H9 (cell line): Measurements from ENCODE around the gene MAST4. TPM values are rescaled to one million over a fixed set of nuclear protein-coding genes. Genes with fewer than 3 reads are reported as not detected.

Experiments
- DNase-seq: peaks from one replicate; pipeline ENCODE4 v3.0.0-alpha.2; 2017
- H2AFZ ChIP-seq: one replicate; pipeline ENCODE4 v1.6.1; 2013; ENCODE audit warnings: mild to moderate bottlenecking, low read length, control low read depth, moderate library complexity
- H2AK5ac ChIP-seq: 2 replicates; pipeline ENCODE4 v1.6.1; 2013; ENCODE audit warnings: low read length, control low read depth, mixed read lengths; ENCODE audit not compliant: insufficient read length
- H2BK120ac ChIP-seq: one replicate; pipeline ENCODE4 v1.6.1; 2013; ENCODE audit warnings: low read depth, mild to moderate bottlenecking, low read length, control low read depth, inconsistent platforms; ENCODE audit not compliant: poor library complexity, severe bottlenecking
- H2BK12ac ChIP-seq: 2 replicates; pipeline ENCODE4 v1.6.1; 2013; ENCODE audit warnings: low read length, control low read depth, mixed read lengths, low read depth; ENCODE audit not compliant: insufficient read length
- H2BK15ac ChIP-seq: 2 replicates; pipeline ENCODE4 v1.6.1; 2013; ENCODE audit warnings: low read depth, low read length, control low read depth
- H2BK20ac ChIP-seq: one replicate; pipeline ENCODE4 v1.6.1; 2013; ENCODE audit warnings: low read depth, mild to moderate bottlenecking, low read length, control low read depth, inconsistent platforms; ENCODE audit not compliant: poor library complexity, severe bottlenecking
- H2BK5ac ChIP-seq: 2 replicates; pipeline ENCODE4 v1.6.1; 2013; ENCODE audit warnings: low read length, control low read depth, mixed read lengths; ENCODE audit not compliant: insufficient read length
- H3K14ac ChIP-seq: 2 replicates; pipeline ENCODE4 v1.6.1; 2013; ENCODE audit warnings: low read length, control low read depth; ENCODE audit not compliant: insufficient read depth
- H3K18ac ChIP-seq: 2 replicates; pipeline ENCODE4 v1.6.1; 2013; ENCODE audit warnings: low read depth, mild to moderate bottlenecking, mixed read lengths, low read length, control low read depth; ENCODE audit not compliant: insufficient read length
- H3K23ac ChIP-seq: 2 replicates; pipeline ENCODE4 v1.6.1; 2013; ENCODE audit warnings: low read length, control low read depth, mixed read lengths, low read depth; ENCODE audit not compliant: insufficient read length
- H3K23me2 ChIP-seq: 2 replicates; pipeline ENCODE4 v1.6.1; 2013; ENCODE audit warnings: low read depth, mild to moderate bottlenecking, mixed read lengths, low read length, control low read depth; ENCODE audit not compliant: insufficient read length, poor library complexity, severe bottlenecking
- H3K27ac ChIP-seq: 2 replicates; pipeline ENCODE4 v1.5.1; 2013; ENCODE audit warnings: low read length, control low read depth, mixed read lengths, low read depth; ENCODE audit not compliant: insufficient read length
- H3K27me3 ChIP-seq: 2 replicates; pipeline ENCODE4 v1.6.1; 2013; ENCODE audit warnings: low read length, control low read depth, inconsistent platforms; ENCODE audit not compliant: insufficient read depth
- H3K4ac ChIP-seq: 2 replicates; pipeline ENCODE4 v1.6.1; 2013; ENCODE audit warnings: low read depth, mild to moderate bottlenecking, control low read depth, inconsistent platforms, low read length, moderate library complexity
- H3K4me1 ChIP-seq: 2 replicates; pipeline ENCODE4 v1.6.1; 2013; ENCODE audit warnings: low read length, control low read depth, inconsistent platforms; ENCODE audit not compliant: insufficient read depth
- H3K4me2 ChIP-seq: 2 replicates; pipeline ENCODE4 v1.6.1; 2013; ENCODE audit warnings: low read length, control low read depth, mixed read lengths; ENCODE audit not compliant: insufficient read length, insufficient read depth
- H3K56ac ChIP-seq: 2 replicates; pipeline ENCODE4 v1.6.1; 2013; ENCODE audit warnings: low read depth, mild to moderate bottlenecking, mixed read lengths, low read length, control low read depth; ENCODE audit not compliant: insufficient read length
- H3K79me1 ChIP-seq: 2 replicates; pipeline ENCODE4 v1.6.1; 2013; ENCODE audit warnings: low read depth, mild to moderate bottlenecking, moderate library complexity, low read length, control low read depth, inconsistent platforms; ENCODE audit not compliant: insufficient read depth, poor library complexity, severe bottlenecking
- H3K79me2 ChIP-seq: 2 replicates; pipeline ENCODE4 v1.6.1; 2013; ENCODE audit warnings: low read length, control low read depth, inconsistent platforms; ENCODE audit not compliant: insufficient read depth
- H3K9ac ChIP-seq: 2 replicates; pipeline ENCODE4 v1.6.1; 2013; ENCODE audit warnings: low read length, control low read depth, mixed read lengths; ENCODE audit not compliant: insufficient read length; ENCODE audit errors: extremely low read depth
- H3K9me3 ChIP-seq: one replicate; pipeline ENCODE4 v1.6.1; 2013; ENCODE audit warnings: low read depth, low read length, inconsistent platforms; ENCODE audit not compliant: control insufficient read depth
- H3T11ph ChIP-seq: one replicate; pipeline ENCODE4 v1.6.1; 2013; ENCODE audit warnings: mild to moderate bottlenecking, low read length, control low read depth, inconsistent platforms
- H4K20me1 ChIP-seq: one replicate; pipeline ENCODE4 v1.6.1; 2013; ENCODE audit not compliant: control insufficient read depth, insufficient read length, insufficient read depth
- H4K5ac ChIP-seq: 2 replicates; pipeline ENCODE4 v1.6.1; 2013; ENCODE audit warnings: low read depth, mild to moderate bottlenecking, mixed read lengths, low read length, control low read depth; ENCODE audit not compliant: insufficient read length
- H4K8ac ChIP-seq: replicated peaks from 2 replicates; pipeline ENCODE4 v1.6.1; 2013; ENCODE audit warnings: low read length, control low read depth, mixed read lengths, low read depth; ENCODE audit not compliant: insufficient read length
- H4K91ac ChIP-seq: 2 replicates; pipeline ENCODE4 v1.6.1; 2013; ENCODE audit warnings: low read depth, mild to moderate bottlenecking, moderate library complexity, mixed read lengths, low read length, control low read depth; ENCODE audit not compliant: insufficient read length
- H3K27ac Mint-ChIP-seq, 3 experiments: 2 replicates in 2 of 3; 3 replicates in 1 of 3; pipeline ENCODE4 v1.8.0; 2020 to 2021; ENCODE audit warnings: mixed read lengths in 3 of 3, mild to moderate bottlenecking in 1 of 3, moderate library complexity in 1 of 3
- H3K27me3 Mint-ChIP-seq: 2 replicates; pipeline ENCODE4 v1.8.0; 2021; ENCODE audit warnings: low read depth, mild to moderate bottlenecking, moderate library complexity, mixed read lengths
- H3K36me3 Mint-ChIP-seq, 3 experiments: 2 replicates in 2 of 3; 3 replicates in 1 of 3; pipeline ENCODE4 v1.8.0; 2020 to 2021; ENCODE audit warnings: low read depth in 3 of 3, mixed read lengths in 3 of 3; ENCODE audit not compliant: insufficient read depth in 1 of 3
- H3K4me1 Mint-ChIP-seq, 2 experiments: 2 replicates each; pipeline ENCODE4 v1.8.0; 2020; ENCODE audit warnings: mixed read lengths in 2 of 2
- H3K4me3 Mint-ChIP-seq, 2 experiments: 2 replicates in 1 of 2; 3 replicates in 1 of 2; pipeline ENCODE4 v1.8.0; 2020 to 2021; ENCODE audit warnings: mild to moderate bottlenecking in 2 of 2, mixed read lengths in 2 of 2, moderate library complexity in 1 of 2
- H3K9me3 Mint-ChIP-seq, 2 experiments: 2 replicates in 1 of 2; 3 replicates in 1 of 2; pipeline ENCODE4 v1.8.0; 2020; ENCODE audit warnings: mild to moderate bottlenecking in 2 of 2, mixed read lengths in 2 of 2, moderate library complexity in 1 of 2
- CTCF ChIP-seq: fragments of 200-600 bp; sonication (generic); conservative IDR thresholded peaks from 3 replicates; pipeline ENCODE4 v1.8.0; 2021; ENCODE audit warnings: antibody characterized with exemption, mild to moderate bottlenecking
- WGBS: extraction: QIAGEN DNeasy Blood & Tissue Kit; methylation state at CpG from one replicate; pipeline ENCODE4 v1.1.7; 2013; ENCODE audit warnings: missing lambda C conversion rate, low lambda C conversion rate, mixed read lengths; ENCODE audit not compliant: insufficient read length; ENCODE audit errors: extremely low coverage; 5-methylcytosine and 5-hydroxymethylcytosine counted together
- total RNA-seq: library from RNA; stranded (reverse); gene quantifications from 2 replicates; pipeline ENCODE4 v1.2.1, GENCODE V29; 2021

The MAST4 gene
- total RNA-seq, 1 experiment from 2014 or later = 3.7 TPM

- Mint-ChIP-seq H3K27ac (no peak overlapping the region), H3K36me3 (no peaks in the 10 kb centered on the region), H3K4me1 (peaks cover 11 to 12% of the 10 kb centered on the region in 2 experiments), H3K9me3 (no peaks in the 10 kb centered on the region), H3K27me3 (no peaks in the 10 kb centered on the region), H3K4me3 (no peak overlapping the region)
- H3K4me2 ChIP-seq = no peak overlapping the region
- H3K79me1 ChIP-seq = no peaks in the 10 kb centered on the region
- no peak overlapping the region for H2AFZ ChIP-seq
- no peaks in the 10 kb centered on the region for H3K23me2 ChIP-seq
- H3K4ac ChIP-seq = no peak overlapping the region
- no peak overlapping the region for H3K14ac ChIP-seq
- H3K27me3 ChIP-seq = no peaks in the 10 kb centered on the region
- H2BK15ac ChIP-seq = no peak overlapping the region
- no peak overlapping the region for H2BK12ac ChIP-seq
- no peak overlapping the region for H3K27ac ChIP-seq
- H2BK20ac ChIP-seq = no peak overlapping the region
- no peak overlapping the region for H2AK5ac ChIP-seq
- no peaks in the 10 kb centered on the region for H3K9me3 ChIP-seq
- H4K5ac ChIP-seq = no peak overlapping the region
- no peak overlapping the region for H3K23ac ChIP-seq
- H3K4me1 ChIP-seq = no peaks in the 10 kb centered on the region
- H4K91ac ChIP-seq = no peak overlapping the region
- H3K56ac ChIP-seq = no peak overlapping the region
- DNase-seq = no peak
- H4K20me1 ChIP-seq = no peaks in the 10 kb centered on the region
- no peak overlapping the region for H3K9ac ChIP-seq
- H3T11ph ChIP-seq = no peak overlapping the region
- H3K79me2 ChIP-seq = no peaks in the 10 kb centered on the region
- WGBS = no CpG with 5 or more reads among the region's 5 CpGs
- no peak for TF ChIP-seq CTCF
- no peak overlapping the region for H4K8ac ChIP-seq
- H3K18ac ChIP-seq = no peak overlapping the region
- H2BK5ac ChIP-seq = no peak overlapping the region
- no peak overlapping the region for H2BK120ac ChIP-seq
These were observed 222.2 kb downstream of the MAST4 start for GRCh38 chr5:66818304-66818934.
